Mucosa of descending colon (tissue), 3 donors: ENCODE results near the gene FSTL4. TPM values are rescaled to one million over a fixed set of nuclear protein-coding genes. Genes with fewer than 3 reads are reported as not detected.

Source experiments
- ATAC-seq: fragments of 200-7000 bp; cut with Tn5 transposase; one replicate; pipeline ENCODE4 v1.9.1; 2020; ENCODE audit warnings: mild to moderate bottlenecking, moderate library complexity
- DNase-seq, 3 donors: peaks; one replicate each; pipeline ENCODE4 v3.0.0-alpha.2; 2020
- H3K36me3 ChIP-seq: fragments of 200-600 bp; one replicate; pipeline ENCODE4 v1.8.0; 2021; ENCODE audit warnings: low read depth, mild to moderate bottlenecking
- H3K4me1 ChIP-seq: fragments of 200-600 bp; one replicate; pipeline ENCODE4 v1.8.0; 2021; ENCODE audit warnings: low read depth, mild to moderate bottlenecking
- H3K4me3 ChIP-seq: fragments of 200-600 bp; one replicate; pipeline ENCODE4 v1.8.0; 2021; ENCODE audit warnings: mild to moderate bottlenecking
- H3K9me3 ChIP-seq: fragments of 200-600 bp; one replicate; pipeline ENCODE4 v1.8.0; 2021; ENCODE audit warnings: mild to moderate bottlenecking
- CTCF ChIP-seq: fragments of 200-600 bp; IDR thresholded peaks from one replicate; pipeline ENCODE4 v1.8.0; 2022; ENCODE audit warnings: antibody characterized with exemption, mild to moderate bottlenecking
- intact Hi-C, 2 donors: fragments of 100-400 bp; cut with DNase I in 1 of 2; cut with micrococcal nuclease in 1 of 2; formaldehyde crosslinking; loops; one replicate each; pipeline versions ENCODE4 v1.11.0 to v1.11.1; 2022; cut with DNase I, micrococcal nuclease
- total RNA-seq, 3 donors: library from RNA; stranded (reverse); fragmentation: NEBNext Ultra II Directional in 2 of 3; extraction: Animal tissue kit (Norgen Biotek cat#: 25700) in 2 of 3; gene quantifications; one replicate each; pipeline versions ENCODE4 v1.2.1 to v1.2.4, GENCODE V29; 2021 to 2023
- donor health status: DM: no; HTN: no; CAD: no; lungs with moderate emphysema.
- donor health status: DM: no; HTN: no; CAD: no.
- donor health status: DM: no; HTN: yes; CAD: no.

Gene FSTL4
- total RNA-seq, 3 donors from 2014 or later: 0.29 to 0.77 (median 0.57) TPM

- ATAC-seq (peak; percentile 51), DNase-seq (peak in 2 of 3 donors; percentile 40 to 46)
- no peaks in the 10 kb centered on the region for H3K36me3 ChIP-seq
- no peak overlapping the region for H3K4me3 ChIP-seq
- H3K9me3 ChIP-seq: no peaks in the 10 kb centered on the region
- TF ChIP-seq CTCF: peak; percentile 40
- intact Hi-C loops: no loop called here
- H3K4me1 ChIP-seq: no peaks in the 10 kb centered on the region
Measured at GRCh38 chr5:133460172-133460758, 152.1 kb downstream of the FSTL4 start.

GRCh38 chr5:133459474-133460160 lies 152.7 kb downstream of the FSTL4 start:
- TF ChIP-seq CTCF: no peak
- Histone ChIP-seq H3K4me3 (no peak overlapping the region), H3K36me3 (no peaks in the 10 kb centered on the region), H3K9me3 (no peaks in the 10 kb centered on the region), H3K4me1 (no peaks in the 10 kb centered on the region)
- ATAC-seq: no peak
- no peak for DNase-seq
- intact Hi-C loops: no loop called here

- Histone ChIP-seq H3K4me3 (no peak overlapping the region), H3K9me3 (no peaks in the 10 kb centered on the region), H3K36me3 (no peaks in the 10 kb centered on the region), H3K4me1 (no peaks in the 10 kb centered on the region)
- no peak for TF ChIP-seq CTCF
- DNase-seq: no peak
- no peak for ATAC-seq
- intact Hi-C loops: no loop called here
Measured at GRCh38 chr5:133458435-133458834, 153.9 kb downstream of the FSTL4 start.

- DNase-seq: no peak
- Histone ChIP-seq H3K4me3 (no peak overlapping the region), H3K36me3 (no peaks in the 10 kb centered on the region), H3K4me1 (no peaks in the 10 kb centered on the region), H3K9me3 (no peaks in the 10 kb centered on the region)
- no peak for ATAC-seq
- intact Hi-C loops: no loop called here
- TF ChIP-seq CTCF: no peak
Measured at GRCh38 chr5:133457439-133458355, 154.6 kb downstream of the FSTL4 start.

GRCh38 chr5:133456933-133457402 lies 155.4 kb downstream of the FSTL4 start:
- TF ChIP-seq CTCF: no peak
- DNase-seq (no peak), ATAC-seq (no peak)
- Histone ChIP-seq H3K4me3 (no peak overlapping the region), H3K9me3 (no peaks in the 10 kb centered on the region), H3K4me1 (no peaks in the 10 kb centered on the region), H3K36me3 (no peaks in the 10 kb centered on the region)
- intact Hi-C loops: no loop called here
